Measurements from ENCODE around the gene KRT15. TPM values are rescaled to one million over a fixed set of nuclear protein-coding genes. Genes with fewer than 3 reads are reported as not detected.

Gene KRT15
- total RNA-seq: 0.51 TPM in 2 replicates

GRCh38 chr17:41518789-41519449 lies at the start of gene KRT15:
KRT15 (minus strand) TSS chr17:41518890; CDS start chr17:41518827, 63 bp downstream.
- no peak for DNase-seq

- no peak for DNase-seq
These were observed 48.6 kb upstream of the KRT15 start for GRCh38 chr17:41567317-41567716.

DNA sequence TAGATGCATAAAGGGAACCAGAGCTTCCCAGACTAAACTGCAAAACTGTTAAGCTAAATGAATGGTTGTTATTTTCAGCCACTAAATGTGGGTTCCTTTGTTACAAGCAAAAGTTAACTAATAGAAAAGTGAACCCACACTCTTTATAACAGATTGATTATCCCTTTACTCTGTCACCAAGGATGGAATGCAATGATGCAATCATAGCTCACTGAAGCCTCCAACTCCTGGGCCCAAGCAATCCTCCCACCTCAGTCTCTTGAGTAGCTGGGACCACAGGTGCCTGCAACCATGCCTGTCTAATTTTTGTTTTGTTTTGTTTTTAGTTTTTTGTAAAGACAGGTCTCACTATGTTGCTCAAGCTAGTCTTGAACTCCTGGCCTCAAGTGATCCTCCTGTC lies 46.6 kb upstream of the KRT15 start:
- no peak for DNase-seq

GRCh38 chr17:41563607-41564170 lies 45.0 kb upstream of the KRT15 start:
- no peak for DNase-seq

- DNase-seq: no peak
These were observed 42.9 kb upstream of the KRT15 start for GRCh38 chr17:41561554-41561953.

DNA sequence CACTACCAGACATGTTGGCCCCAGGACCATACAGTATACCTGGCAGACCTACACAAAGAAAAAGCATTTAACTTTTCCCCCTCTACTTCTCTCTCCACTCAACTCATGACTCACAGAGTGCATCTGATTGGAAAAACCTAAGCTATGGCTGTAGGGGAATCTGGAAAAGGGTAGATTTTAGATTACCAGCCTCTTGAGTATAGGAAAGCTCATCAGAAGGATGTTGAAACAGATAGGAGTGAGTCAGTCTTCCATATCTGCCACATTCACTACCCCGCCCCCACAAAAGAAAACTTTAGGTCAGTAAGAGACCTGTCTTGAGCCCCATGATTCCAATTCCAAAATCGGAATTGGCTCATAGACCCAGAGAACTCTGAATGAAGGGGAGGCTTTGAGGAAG lies 40.9 kb upstream of the KRT15 start:
- no peak for DNase-seq

GRCh38 chr17:41556931-41557330 lies 38.2 kb upstream of the KRT15 start:
- no peak for DNase-seq

GRCh38 chr17:41556306-41556705 lies 37.6 kb upstream of the KRT15 start:
- DNase-seq: no peak

- peak; percentile 89 for DNase-seq
These were observed 36.6 kb upstream of the KRT15 start for GRCh38 chr17:41555105-41555887.

- DNase-seq: no peak
These were observed 35.4 kb upstream of the KRT15 start for GRCh38 chr17:41553987-41554680.

DNA sequence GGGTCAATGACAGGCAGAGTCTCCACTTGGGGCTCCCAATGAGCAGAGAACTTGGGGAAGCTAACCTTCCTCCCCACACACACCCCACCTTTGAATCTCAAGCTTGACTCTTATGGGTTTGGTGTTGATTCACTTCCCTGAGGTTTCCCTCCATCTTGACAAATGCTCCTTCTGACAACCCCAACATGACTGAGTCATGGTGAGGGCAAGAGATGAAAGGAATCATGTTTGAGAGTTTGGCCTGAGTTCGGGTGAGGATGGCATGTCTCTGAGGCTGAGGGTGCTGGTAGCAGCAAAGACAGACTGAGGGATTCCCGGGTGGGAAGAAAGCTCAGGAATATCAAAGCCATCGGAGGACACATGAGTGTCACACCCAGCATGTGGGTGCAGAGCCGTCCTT lies 34.5 kb upstream of the KRT15 start:
- DNase-seq: no peak

DNA sequence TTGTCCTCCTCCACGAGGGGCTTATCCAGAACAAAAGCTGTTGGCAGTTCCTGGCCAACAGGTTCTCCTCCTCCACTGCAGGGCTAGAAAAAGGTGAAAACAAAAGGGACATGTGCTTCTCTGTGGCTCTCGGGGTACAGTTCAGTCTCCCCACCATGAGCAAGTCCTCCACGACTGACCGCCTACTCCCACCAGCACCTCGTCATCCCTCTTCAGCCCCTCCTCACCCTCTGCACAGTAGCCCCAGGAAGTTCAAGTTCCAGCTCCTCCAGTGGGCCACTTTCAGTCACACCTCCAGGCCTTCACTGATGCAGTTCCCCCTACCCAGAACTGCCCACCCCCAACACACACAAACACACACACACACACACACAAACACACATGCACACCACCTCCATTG lies 33.8 kb upstream of the KRT15 start:
- no peak for DNase-seq

DNA sequence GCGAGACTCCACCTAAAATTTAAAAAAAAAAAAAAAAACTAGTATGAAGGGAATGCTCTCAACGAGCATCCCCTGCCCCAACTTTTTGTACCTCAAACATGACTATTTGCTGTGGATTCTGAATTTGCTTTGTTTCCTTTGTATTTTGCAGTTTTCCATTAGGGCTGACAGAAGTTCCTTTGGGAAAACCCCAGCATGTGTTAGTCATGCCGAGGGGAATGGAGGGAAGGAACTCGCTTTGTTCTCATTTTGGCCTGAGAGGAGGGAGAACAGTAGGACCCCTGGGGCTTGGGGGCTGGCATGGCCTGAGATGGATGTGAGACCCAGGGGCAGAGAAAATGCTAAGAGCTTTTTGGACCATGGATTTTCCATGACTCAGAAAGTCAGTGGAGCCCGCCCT lies 32.7 kb upstream of the KRT15 start:
- peak; percentile 62 for DNase-seq

- DNase-seq: no peak
These were observed 30.9 kb upstream of the KRT15 start for GRCh38 chr17:41549596-41550039.

GRCh38 chr17:41548844-41549595 lies 30.3 kb upstream of the KRT15 start:
- peak; percentile 89 for DNase-seq

DNA sequence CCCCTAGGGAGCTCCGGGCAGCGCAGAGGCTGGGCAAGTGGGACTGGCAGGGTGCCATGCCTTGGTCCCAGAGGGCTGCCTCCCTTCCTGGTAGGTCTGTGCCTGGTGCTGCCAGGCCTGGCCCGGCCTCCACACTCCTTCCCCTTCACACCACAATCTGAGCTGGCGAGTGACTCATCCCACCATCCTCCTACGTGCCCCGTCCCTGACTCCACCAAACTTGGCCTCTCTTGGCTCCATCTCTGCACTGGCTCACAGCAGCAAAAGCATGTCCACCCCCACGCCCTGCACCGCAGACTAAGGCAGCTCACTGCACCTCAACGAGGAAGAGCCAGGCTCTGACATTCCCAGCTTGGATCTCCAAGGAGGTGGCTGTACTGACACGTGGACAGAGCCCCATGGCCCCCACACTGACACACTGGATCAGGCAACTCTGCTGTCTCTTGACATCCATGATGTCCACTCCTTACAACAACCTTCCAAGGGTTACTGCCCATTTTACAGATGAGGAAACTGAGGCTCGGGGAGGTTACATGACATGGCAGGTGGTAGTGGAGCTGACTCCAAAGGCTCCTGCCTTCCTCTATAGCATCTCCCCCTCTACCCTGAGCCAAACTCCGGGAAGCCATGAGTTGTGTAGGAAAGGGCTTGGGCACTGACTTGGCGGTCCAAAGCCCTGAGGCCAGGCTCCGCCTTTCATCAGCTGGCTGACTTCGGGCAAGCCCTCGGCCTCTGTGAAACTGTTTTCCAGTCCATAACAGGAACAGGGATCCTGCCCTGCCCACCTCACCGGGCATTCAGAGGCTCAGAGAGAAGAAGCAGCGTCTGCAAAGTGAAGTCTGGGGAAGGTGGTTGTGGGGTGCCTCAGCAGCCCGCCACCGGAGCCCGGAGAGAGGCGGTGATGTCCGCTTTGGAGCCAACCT lies 29.5 kb upstream of the KRT15 start:
- DNase-seq: peak; percentile 82

DNA sequence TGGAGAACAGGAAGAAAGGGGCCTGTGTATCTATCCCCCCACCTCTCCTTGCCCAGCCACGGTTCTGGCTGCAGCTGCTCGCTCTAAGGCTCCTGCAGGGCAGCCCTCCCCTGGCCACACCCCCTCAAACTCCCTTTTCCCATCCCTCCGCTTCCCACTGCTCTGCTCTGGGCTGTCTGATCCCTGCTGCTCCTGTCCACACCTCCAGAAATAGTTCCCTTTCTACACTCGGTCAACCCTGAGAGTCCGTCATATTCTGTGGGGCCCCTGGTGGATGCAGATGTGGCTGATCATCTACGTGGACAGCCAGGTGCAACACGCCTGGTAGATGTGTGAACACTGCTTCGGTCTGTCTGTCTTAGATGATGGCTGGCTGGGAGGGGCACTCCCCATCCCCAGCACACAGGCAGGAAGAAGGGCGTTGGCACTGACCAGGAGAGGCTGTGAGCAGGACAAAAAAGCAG lies 28.7 kb upstream of the KRT15 start:
- DNase-seq: no peak

GRCh38 chr17:41546819-41547218 lies 28.1 kb upstream of the KRT15 start:
- no peak for DNase-seq

DNA sequence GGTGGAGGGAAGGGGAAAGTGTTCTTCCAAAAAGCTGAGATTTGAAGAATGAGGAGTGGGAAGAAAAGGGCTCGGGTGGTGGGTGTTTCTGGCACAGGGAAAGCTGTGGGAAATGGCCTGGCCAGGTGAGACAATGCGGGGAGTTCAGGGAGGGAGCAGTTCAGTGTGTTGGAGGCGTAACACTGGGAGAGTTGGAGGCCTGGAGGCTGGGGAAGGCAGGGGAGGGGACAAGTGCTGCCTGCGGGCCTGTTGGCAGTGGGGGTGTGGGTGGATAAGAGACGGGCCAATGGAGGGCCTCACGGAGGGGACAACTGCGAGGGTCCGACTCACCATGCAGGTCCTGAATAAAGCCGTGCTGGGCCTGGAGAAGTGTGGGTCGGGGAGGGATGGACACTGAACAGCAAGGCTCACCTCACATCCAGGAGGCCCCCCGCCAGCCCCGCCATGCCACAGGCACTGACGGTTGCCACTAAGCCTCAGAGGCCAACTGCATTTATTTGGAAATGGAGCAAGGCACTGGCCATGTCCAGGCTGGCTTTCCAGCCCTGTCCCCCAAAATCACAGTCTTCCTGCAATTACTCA lies 27.2 kb upstream of the KRT15 start:
- no peak for DNase-seq

DNA sequence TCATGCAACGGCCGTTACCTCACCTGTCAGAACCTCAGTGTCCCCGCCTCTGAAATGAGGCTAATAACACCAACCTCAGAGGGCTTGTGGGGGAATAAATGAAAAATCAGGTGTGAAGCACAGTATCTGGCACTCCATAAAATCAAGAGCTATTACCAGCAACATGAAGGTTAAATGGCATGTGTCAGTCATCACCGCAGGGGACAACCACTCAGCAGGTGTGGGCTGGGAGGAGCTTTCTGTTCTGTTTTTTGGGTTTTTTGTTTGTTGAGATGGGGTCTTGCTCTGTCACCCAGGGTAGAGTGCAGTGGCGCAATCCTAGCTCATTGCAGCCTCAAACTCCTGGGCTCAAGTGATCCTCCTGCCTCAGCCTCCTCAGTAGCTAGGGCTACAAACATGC lies 26.2 kb upstream of the KRT15 start:
- DNase-seq: no peak

DNA sequence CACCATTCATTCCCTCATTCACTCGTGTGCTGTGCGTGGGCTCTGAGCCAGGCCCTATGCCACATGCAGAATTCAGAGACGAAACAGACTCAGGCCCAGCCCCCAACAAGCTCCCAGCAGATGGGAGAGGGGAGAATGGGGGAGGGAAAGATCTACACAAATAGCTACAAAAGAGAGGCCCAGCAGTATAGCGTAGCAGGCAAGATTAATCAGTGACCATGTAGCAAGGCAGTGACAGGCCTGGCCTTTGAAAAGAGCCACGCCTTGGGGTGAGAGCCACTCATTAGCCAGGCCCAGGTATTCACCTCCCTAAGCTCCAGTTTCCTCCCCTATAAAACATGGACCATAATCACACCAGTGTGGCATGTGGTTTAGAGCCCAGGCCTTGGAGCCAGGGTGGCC lies 25.8 kb upstream of the KRT15 start:
- no peak for DNase-seq
